Activated CD4-positive, alpha-beta T cell treated with anti-CD3 and anti-CD28 coated beads, Interleukin-2, Interleukin-4, amounts not matched to agents 100 ng/mL and 50 ng/mL, durations not matched to agents 16 hours and 8 hours (primary cell): Measurements from ENCODE around the gene DNAJA3.
A peak's percentile ranks its signal among the peaks of the same experiment; 100 is the strongest.

Source experiments
- DNase-seq: peaks from one replicate; pipeline ENCODE4 v3.0.0-alpha.2; 2020; ENCODE audit warnings: low spot score

Gene DNAJA3

GRCh38 chr16:4475880-4476788 lies 50.5 kb downstream of the DNAJA3 start, which contains the start of gene HMOX2:
Gene HMOX2, plus strand, starts transcription at chr16:4476398. Its CDS starts 29,127 bp downstream, at chr16:4505525.
- peak; percentile 97 for DNase-seq

- no peak for DNase-seq
These were observed 52.3 kb downstream of the DNAJA3 start for GRCh38 chr16:4477966-4478365.

DNA sequence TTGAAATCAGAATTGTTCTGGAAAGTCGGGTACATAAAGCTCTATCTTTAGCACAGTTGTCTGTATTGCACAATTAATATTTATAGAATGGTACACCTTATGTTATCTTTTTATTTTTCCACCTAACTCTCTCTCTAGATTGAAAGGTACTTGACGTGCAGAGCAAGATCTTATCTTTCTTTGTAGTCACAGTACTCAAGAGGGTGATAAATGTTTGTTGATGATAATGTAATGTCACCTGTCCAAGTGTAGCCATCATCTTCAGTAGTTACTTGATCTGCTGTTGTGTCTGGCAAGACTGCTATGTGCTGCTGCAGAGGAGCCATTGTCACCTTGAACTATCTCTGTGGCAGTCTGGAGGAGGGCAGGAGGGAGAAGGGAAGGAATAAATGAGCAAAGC lies 55.9 kb downstream of the DNAJA3 start:
- DNase-seq: no peak

DNA sequence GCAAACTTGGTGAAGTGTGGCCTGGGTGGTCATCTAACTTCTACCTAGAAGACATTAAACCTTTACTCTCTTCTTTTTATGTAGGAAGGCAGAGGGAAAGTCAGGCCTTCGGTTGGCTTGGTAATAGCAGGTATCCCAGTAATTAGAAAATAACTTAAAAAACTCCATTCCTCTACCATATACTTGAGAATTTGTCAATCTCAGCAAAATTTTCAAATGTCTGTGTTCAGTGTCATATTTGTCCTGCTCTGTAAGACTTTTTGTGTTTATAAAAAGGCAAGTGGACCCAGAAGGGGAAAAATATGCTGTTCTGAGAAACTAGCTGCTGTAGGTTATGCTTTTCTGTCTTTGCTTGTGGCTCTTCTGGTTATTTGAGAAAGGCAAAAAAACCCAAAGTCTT lies 56.3 kb downstream of the DNAJA3 start:
- DNase-seq: no peak

- DNase-seq: no peak
These were observed 60.6 kb downstream of the DNAJA3 start for GRCh38 chr16:4486126-4486893.

DNA sequence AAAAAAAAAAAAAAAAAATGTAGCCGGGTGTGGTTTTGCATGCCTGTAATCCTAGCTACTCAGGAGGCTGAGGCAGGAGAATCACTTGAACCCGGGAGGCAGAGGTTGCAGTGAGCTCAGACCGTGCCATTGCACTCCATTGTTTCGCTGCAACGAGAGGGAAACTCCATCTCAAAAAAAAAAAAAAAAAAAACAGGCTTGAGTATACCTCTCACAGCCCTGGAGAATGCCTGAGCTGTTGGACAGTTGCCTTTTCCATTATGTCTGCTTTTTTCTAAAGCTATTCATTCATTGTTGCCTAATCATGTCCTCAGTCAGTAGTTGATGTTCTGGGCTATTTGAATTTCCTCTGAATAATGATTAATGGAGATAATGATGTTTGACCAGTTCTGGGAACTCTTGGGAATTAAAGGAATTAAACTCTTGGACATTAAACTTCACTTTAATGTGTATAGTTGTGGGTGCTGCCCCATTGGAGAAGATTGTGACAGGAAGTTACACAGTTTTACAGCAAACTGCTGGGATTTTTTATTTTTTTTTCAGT lies 62.4 kb downstream of the DNAJA3 start:
- no peak for DNase-seq

DNA sequence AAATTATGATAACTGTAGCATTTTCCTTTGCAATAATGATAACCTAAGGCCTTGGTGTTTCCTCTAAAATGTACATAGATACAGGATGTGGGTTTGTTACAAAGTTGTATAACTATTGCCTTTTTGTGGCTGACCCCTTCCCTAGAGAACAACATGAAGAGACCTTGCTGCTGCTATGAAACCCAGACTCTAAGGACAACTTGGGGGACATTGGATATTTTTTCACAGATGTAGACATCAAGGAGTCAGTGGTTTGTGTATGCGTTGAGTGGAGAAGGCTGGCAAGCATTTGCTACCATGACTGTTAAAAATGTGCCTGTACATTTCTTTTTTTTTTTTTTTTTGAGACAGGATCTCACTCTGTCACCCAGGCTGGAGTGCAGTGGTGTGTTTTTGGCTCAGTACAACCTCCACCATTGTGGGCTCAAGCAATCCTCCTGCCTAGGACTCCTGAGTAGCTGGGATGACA lies 62.9 kb downstream of the DNAJA3 start:
- DNase-seq: no peak

- no peak for DNase-seq
These were observed 63.4 kb downstream of the DNAJA3 start for GRCh38 chr16:4489030-4489429.

- DNase-seq: no peak
These were observed 66.2 kb downstream of the DNAJA3 start for GRCh38 chr16:4491898-4492297.

GRCh38 chr16:4494746-4495490 lies 69.2 kb downstream of the DNAJA3 start:
- no peak for DNase-seq

DNA sequence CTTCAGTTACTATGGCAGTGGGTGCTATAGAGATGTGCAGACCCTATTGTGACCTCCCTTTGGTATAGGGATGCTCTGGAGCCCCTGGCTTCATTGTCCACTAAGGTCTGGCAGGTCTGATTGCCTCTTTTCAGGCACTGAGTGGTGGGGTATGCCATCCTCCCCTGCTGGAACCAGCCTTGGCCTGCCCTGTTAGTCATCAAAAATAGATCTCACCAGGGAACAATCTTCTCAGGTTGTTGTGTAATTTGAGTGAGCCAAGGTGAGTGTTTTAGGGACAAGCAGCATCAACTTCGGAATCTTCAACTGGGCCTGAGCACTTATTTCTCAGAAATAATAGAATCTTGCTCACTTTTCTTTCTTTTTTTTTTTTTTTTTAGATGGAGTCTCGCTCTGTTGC lies 70.1 kb downstream of the DNAJA3 start:
- DNase-seq: no peak

DNA sequence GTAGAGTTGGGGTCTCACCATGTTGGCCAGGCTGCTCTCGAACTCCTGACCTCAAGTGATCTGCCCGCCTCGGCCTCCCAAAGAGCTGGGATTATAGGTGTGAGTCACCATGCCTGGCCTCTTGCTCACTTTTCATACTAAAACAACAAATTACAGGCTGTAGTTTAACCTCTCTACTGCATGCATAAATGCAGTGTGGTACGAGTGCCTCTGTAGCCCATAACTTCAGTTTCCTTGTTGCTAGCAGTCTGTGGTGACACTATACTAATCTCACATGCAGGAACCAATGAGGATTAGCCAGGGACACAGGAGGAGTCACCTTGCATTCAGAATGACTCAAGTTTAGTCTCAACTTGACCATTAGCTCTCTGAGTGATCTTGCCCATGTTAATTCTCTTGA lies 70.6 kb downstream of the DNAJA3 start:
- no peak for DNase-seq

- no peak for DNase-seq
These were observed 73.0 kb downstream of the DNAJA3 start for GRCh38 chr16:4498546-4499195.

DNA sequence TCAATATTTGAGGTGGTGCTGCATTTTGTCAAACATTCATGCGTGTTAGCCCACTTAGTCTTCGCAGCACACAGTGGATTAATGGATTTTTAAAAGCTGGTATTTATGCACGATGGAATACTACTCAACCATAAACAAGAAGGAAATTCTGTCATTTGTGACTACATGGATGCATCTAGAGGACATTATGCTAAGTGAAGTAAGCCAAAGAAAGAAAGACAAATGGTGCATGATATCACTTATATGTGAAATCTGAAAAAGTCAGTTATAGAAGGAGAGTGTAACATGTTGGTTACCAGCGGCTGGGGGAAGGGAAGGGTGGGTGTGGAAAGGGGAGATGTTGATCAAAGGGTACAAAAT lies 73.5 kb downstream of the DNAJA3 start:
- DNase-seq: no peak

- DNase-seq: no peak
These were observed 74.6 kb downstream of the DNAJA3 start for GRCh38 chr16:4500272-4500671.

GRCh38 chr16:4501071-4501478 lies 75.4 kb downstream of the DNAJA3 start:
- DNase-seq: no peak

DNA sequence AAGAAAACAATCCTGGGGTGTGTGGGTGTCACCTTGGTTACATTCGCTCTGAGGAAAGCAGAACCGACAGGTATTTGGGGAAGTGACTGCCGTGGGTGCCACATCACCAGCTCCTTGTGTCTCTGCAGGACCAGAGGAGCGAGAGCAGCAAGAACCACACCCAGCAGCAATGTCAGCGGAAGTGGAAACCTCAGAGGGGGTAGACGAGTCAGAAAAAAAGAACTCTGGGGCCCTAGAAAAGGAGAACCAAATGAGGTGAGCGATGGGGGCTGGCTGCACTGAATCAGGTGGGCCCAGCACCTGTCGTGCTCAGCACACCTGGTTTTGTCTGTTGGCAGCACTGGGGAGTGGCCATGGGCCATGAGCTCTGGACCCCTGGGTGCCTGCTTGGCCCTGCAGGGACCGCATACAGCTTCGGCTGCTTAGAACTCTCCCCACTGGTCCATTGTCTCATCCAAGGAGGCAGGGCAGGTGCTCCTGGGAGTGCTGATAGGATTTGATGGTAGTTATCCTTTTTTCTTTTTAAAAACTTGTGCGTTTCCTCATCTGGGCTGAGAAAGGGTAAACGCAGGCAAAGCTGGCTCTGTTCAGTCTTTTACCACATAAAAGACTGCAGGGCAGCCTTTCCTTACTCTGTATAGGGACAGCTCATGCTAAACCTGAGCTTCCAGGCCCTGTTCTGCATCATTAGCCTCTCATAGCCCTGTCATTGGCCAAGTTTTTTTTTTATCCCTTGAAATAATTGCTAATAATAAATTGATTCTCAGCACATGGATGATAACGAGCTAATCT lies 79.9 kb downstream of the DNAJA3 start:
- peak; percentile 83 for DNase-seq
